Muscle of leg (tissue), 11 donors: ENCODE data around the gene APOL2. TPM values are rescaled to one million over a fixed set of nuclear protein-coding genes. Genes with fewer than 3 reads are reported as not detected.
"Not testable (repeated sequence)": the region's sequence is repeated elsewhere in the genome, so short reads cannot be mapped to it uniquely, and the experiment has no call there.

ENCODE experiments used
- DNase-seq: peaks from one replicate; pipeline ENCODE4 v3.0.0; 2013
- H3K27ac ChIP-seq: one replicate; pipeline ENCODE4 v1.5.1; 2013; ENCODE audit warnings: mild to moderate bottlenecking, low read length, control low read depth
- H3K27me3 ChIP-seq: one replicate; pipeline ENCODE4 v1.6.1; 2013; ENCODE audit warnings: low read length; ENCODE audit not compliant: control insufficient read depth, insufficient read depth
- H3K36me3 ChIP-seq: one replicate; pipeline ENCODE4 v1.6.1; 2013; ENCODE audit warnings: low read length; ENCODE audit not compliant: control insufficient read depth, insufficient read depth
- H3K4me1 ChIP-seq: one replicate; pipeline ENCODE4 v1.6.1; 2013; ENCODE audit warnings: low read length; ENCODE audit not compliant: control insufficient read depth, insufficient read depth
- H3K4me3 ChIP-seq: one replicate; pipeline ENCODE4 v1.5.1; 2013; ENCODE audit warnings: low read length, control low read depth
- H3K9me3 ChIP-seq: replicated peaks from 2 replicates; pipeline ENCODE4 v1.6.1; 2013; ENCODE audit warnings: low read depth, low read length; ENCODE audit not compliant: control insufficient read depth
- WGBS: methylation state at CpG from one replicate; pipeline ENCODE4 v1.1.5; 2013; ENCODE audit warnings: missing lambda C conversion rate; ENCODE audit not compliant: insufficient coverage; 5-methylcytosine and 5-hydroxymethylcytosine counted together
- polyA plus RNA-seq, 8 donors: library from polyadenylated mRNA; unstranded; fragments of 120-200 nt; gene quantifications; one replicate each; pipeline versions ENCODE4 v1.2.1 to v1.2.3, GENCODE V29; 2013; ENCODE audit warnings: inconsistent platforms in 1 of 8, low replicate concordance in 1 of 8; ENCODE audit not compliant: insufficient read length in 8 of 8, insufficient read depth in 1 of 8
- total RNA-seq: library from RNA; stranded (reverse); fragments of 120-200 nt; gene quantifications from one replicate; pipeline ENCODE4 v1.2.4, GENCODE V29; 2013

APOL2 gene
- total and polyA plus RNA-seq, 9 donors = 15.9 to 23.8 (median 18.8) TPM

DNA sequence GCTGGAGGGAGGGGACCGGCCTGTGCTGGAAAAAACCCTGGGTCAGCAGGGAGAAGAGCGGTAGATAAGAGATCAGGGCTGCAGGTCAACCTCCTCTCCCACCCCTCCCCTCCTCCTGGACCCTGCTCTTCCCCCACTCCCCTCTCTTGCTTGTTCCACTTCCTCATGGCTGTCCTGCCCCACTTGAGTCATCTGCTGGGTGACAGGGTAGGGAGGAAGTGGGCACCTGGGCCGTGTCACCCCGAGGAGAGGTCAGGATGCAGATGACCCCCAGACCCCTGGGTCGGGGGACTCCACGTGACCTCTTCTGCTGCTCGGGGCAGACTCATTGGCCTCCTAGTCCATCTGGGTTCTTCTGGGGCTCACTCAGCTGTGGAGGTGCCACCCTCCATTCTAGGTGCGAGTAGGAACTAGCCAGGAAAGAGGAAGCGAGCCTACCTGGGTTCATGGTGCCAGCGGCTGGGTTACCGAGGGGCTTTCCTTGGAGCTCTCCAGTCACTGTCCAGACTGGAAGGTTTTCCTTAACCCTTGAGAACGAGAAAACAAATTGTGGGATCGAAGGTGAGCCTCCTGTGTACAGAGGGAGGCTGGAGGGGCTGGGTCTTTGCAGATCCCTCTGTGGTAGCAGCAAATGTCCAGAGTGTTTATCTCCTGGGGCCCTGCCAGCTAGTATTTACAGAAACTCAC is 6.5 kb downstream of the APOL2 start:
- Histone ChIP-seq H3K36me3 (peaks cover 64% of the 10 kb centered on the region), H3K27ac (no peak overlapping the region), H3K27me3 (no peaks in the 10 kb centered on the region), H3K4me1 (peaks cover 21% of the 10 kb centered on the region), H3K9me3 (no peaks in the 10 kb centered on the region), H3K4me3 (no peak overlapping the region)
- WGBS = 73% methylated on average over 10 of the region's 13 CpGs
- no peak for DNase-seq

GRCh38 chr22:36231051-36231450 is 8.3 kb downstream of the APOL2 start:
- not testable (repeated sequence) for H3K9me3 ChIP-seq, H3K27ac ChIP-seq, H3K4me3 ChIP-seq, H3K27me3 ChIP-seq, DNase-seq
- peaks cover 60% of the 10 kb centered on the region for H3K36me3 ChIP-seq
- H3K4me1 ChIP-seq = peaks cover 12% of the 10 kb centered on the region
- WGBS = 83% methylated on average over 3 of the region's 5 CpGs

DNA sequence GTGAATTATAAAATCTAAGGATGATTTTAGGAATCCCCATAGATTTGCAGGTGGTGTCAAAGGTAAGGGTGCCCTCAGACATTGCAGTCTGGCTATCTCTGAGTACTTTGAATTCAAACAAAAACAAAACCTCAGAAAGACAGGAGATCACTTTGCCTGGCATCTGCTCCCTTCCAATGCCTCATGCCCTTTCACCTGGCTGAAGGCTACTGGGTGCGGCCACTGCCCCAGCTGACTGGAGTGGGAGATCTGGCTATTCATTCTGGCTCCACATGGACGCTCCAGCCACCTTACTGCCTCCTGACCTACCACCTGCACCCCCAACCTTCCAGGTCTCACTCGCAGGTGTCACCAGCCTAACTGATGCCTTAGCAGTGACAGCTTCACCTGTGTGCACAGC is 9.7 kb downstream of the APOL2 start:
- not testable (repeated sequence) for H3K27ac ChIP-seq, H3K9me3 ChIP-seq, H3K27me3 ChIP-seq, H3K4me3 ChIP-seq, DNase-seq
- WGBS = no CpG with 5 or more reads among the region's 3 CpGs
- Histone ChIP-seq H3K4me1 (peaks cover 12% of the 10 kb centered on the region), H3K36me3 (peaks cover 57% of the 10 kb centered on the region)

DNA sequence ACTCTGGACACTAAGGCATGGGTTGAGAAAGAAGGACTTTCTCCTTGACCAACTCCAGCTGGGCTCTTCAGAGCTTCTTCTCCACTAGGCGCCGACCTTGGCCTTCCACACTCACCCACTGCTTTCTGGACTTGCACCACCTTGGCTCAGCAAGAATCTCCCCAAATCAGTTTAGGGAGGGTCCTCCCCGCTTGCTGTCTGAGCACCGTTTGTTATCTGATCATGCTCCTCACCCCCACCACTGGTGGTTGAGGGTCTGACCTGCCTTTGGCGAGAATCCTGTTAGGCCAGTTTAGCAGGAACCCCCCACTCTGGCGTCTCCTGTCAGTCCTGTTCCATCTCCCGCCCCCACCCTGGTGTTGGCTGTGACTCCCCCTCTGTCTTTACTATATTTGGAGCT is 10.4 kb downstream of the APOL2 start:
- Histone ChIP-seq H3K4me1 (peaks cover 13% of the 10 kb centered on the region), H3K27ac (no peak overlapping the region), H3K4me3 (no peak overlapping the region), H3K9me3 (no peaks in the 10 kb centered on the region), H3K27me3 (no peaks in the 10 kb centered on the region), H3K36me3 (peaks cover 57% of the 10 kb centered on the region)
- WGBS = 63% methylated on average over 2 of the region's 7 CpGs
- no peak for DNase-seq

DNA sequence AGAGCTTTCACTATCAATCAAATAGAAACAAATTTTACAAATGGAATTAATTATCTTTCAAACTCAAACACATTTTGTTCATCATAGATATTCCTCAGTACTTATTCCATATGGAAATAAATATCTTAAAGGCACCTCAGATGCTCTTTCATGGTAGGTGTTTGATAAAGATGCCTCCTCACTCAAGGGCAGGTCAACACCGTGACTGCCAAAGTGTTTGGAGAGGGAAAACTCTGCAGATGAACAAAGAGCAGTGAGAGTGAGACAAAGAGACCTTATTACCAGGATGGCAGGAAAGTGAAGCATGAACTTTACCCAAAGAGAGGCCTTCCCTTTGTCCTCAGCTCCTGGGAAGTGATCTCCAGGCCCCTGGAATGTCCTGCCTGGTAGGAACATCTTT is 11.0 kb downstream of the APOL2 start:
- peaks cover 53% of the 10 kb centered on the region for H3K36me3 ChIP-seq
- no CpG with 5 or more reads among the region's 1 CpG for WGBS
- not testable (repeated sequence) for H3K9me3 ChIP-seq, H3K27me3 ChIP-seq, H3K4me3 ChIP-seq, DNase-seq, H3K27ac ChIP-seq
- H3K4me1 ChIP-seq = peaks cover 18% of the 10 kb centered on the region

DNA sequence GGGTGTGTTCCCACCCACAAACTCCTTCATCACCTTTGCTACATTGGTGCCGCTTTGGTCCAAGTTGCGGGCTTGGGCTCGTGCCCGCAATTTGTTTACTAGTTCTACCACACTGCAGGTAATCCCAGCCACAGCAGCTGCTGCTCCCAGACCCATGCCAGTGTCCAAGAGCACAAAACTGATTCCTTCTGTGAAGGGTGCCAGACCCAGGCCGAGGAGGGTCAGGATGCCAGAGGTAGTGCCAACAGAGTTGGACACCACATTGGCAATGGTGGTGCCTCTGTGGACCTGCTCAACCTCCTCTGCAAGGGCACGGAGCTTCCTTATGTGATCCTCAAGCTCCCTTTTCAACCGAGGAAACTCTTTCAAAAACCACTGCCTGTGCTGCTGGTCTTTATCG is 11.5 kb downstream of the APOL2 start:
- Histone ChIP-seq H3K27ac (no peak overlapping the region), H3K4me1 (peaks cover 23% of the 10 kb centered on the region), H3K9me3 (no peaks in the 10 kb centered on the region), H3K27me3 (no peaks in the 10 kb centered on the region), H3K4me3 (no peak overlapping the region), H3K36me3 (peaks cover 47% of the 10 kb centered on the region)
- WGBS = 93% methylated on average over 8 of the region's 8 CpGs
- DNase-seq = no peak

GRCh38 chr22:36227396-36227795 is 11.9 kb downstream of the APOL2 start:
- H3K27me3 ChIP-seq = no peaks in the 10 kb centered on the region
- peaks cover 27% of the 10 kb centered on the region for H3K4me1 ChIP-seq
- H3K9me3 ChIP-seq = no peaks in the 10 kb centered on the region
- no peak overlapping the region for H3K4me3 ChIP-seq
- no peak overlapping the region for H3K27ac ChIP-seq
- no peak for DNase-seq
- 94% methylated on average over 8 of the region's 9 CpGs for WGBS
- H3K36me3 ChIP-seq = peaks cover 43% of the 10 kb centered on the region

GRCh38 chr22:36226189-36226588 is 13.1 kb downstream of the APOL2 start:
- Histone ChIP-seq H3K4me1 (peaks cover 33% of the 10 kb centered on the region), H3K36me3 (peaks cover 31% of the 10 kb centered on the region), H3K9me3 (no peaks in the 10 kb centered on the region), H3K27ac (no peak overlapping the region), H3K27me3 (no peaks in the 10 kb centered on the region), H3K4me3 (no peak overlapping the region)
- WGBS = 100% methylated on average over 1 of the region's 5 CpGs
- no peak for DNase-seq

DNA sequence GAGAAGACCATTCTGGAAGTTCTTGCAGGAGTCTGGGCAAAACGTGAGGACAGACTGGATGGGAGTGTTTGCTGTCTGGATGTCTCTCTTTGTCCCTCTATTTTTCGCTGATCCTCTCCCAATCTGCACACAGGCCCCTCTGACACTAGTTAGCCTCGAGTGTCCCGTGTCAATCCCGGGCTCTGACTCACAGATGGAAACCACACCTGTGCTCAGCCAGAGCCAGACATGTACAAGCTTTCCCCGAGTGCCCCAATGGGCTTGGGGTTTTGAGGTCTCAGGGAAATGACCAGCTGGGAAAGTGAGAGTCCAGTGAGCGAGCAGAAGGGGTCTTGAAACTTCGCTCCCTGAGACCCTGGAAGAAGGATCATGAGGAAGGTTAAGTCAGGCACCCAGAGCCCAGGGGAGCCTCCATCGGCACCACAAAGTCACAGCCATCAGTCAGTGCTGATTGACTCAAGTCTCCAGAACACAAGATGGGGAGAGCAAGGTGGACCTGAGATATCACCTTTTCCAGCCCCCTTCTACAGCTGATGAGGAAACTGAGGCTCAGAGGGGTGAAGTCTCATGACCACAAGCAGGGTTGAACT is 13.9 kb downstream of the APOL2 start:
- H3K36me3 ChIP-seq = peaks cover 23% of the 10 kb centered on the region
- no peak overlapping the region for H3K27ac ChIP-seq
- WGBS = 62% methylated on average over 6 of the region's 9 CpGs
- no peaks in the 10 kb centered on the region for H3K27me3 ChIP-seq
- H3K4me3 ChIP-seq = no peak overlapping the region
- H3K9me3 ChIP-seq = no peaks in the 10 kb centered on the region
- no peak for DNase-seq
- peaks cover 33% of the 10 kb centered on the region for H3K4me1 ChIP-seq

DNA sequence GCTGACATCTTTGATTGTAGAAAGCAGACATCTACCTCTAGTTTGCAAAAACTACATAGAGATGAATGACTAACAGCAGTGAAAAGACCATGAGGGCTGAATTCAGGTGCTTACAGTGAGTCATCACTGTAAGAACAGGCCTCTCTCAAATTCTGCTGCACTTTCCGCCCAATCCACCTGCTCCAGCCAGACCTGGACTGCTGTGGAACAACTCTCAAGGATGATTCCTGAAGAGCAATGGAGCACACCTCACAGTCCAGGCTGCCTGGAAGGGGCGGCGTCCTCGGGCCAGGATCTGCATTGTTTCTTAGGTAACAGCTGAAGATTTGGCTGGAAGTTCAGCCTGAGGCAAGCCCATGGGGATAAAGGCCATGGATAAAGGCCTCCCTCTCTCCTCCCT is 15.1 kb downstream of the APOL2 start:
- DNase-seq = no peak
- 90% methylated on average over 3 of the region's 4 CpGs for WGBS
- Histone ChIP-seq H3K9me3 (no peaks in the 10 kb centered on the region), H3K27me3 (no peaks in the 10 kb centered on the region), H3K27ac (peak overlapping the region; percentile 37), H3K36me3 (peaks cover 17% of the 10 kb centered on the region), H3K4me3 (no peak overlapping the region), H3K4me1 (peaks cover 33% of the 10 kb centered on the region)
